NCI-H1092 (cell line): ENCODE data around the gene OR2L8.
"Not testable (repeated sequence)": the region's sequence is repeated elsewhere in the genome, so short reads cannot be mapped to it uniquely, and the experiment has no call there.

Experiments
- DNase-seq: peaks from one replicate; lab custom pipeline; 2025; lab: John Stamatoyannopoulos, UW

OR2L8 gene, protein sequence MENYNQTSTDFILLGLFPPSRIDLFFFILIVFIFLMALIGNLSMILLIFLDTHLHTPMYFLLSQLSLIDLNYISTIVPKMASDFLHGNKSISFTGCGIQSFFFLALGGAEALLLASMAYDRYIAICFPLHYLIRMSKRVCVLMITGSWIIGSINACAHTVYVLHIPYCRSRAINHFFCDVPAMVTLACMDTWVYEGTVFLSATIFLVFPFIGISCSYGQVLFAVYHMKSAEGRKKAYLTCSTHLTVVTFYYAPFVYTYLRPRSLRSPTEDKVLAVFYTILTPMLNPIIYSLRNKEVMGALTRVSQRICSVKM

DNA sequence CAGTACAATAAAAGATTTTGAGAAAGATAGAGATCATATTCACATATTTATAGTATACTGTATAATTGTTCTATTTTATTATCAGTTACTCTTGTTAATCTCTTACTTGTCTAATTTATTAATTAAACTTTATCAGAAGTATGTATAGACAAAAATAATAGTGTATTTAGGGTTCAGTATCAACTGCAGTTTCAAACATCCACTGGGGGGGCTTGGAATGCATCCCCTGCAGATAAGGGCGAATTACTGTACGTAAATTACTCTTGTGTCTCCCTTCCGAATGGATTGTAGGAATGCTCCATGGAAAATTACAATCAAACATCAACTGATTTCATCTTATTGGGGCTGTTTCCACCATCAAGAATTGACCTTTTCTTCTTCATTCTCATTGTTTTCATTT is at the start of gene OR2L8:
Gene OR2L8, plus strand, starts transcription at position 301 of the 400 bp plus-strand sequence. Its CDS starts 0 bp downstream, at position 301.
- no peak for DNase-seq

DNA sequence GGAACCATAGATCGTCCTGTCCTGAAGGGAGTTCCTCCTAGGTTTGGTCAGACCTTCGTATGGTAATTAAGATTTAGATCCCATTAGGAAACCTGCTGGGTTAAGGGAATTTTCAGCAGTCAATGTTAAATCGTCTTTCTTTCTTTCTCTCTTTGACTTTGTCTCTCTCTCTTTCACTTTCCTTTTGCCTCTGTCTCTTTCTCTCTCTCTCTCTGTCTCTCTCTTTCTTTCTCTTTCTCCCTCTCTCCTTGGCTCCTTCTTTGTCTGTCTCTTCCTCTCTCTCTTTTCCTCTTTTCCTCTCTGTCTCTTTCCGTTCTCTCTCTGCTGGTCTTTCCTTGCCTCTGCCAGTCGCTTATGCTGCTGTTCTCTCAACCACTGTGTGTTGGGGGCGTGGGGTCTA is 44.5 kb upstream of the OR2L8 start:
- no peak for DNase-seq

DNA sequence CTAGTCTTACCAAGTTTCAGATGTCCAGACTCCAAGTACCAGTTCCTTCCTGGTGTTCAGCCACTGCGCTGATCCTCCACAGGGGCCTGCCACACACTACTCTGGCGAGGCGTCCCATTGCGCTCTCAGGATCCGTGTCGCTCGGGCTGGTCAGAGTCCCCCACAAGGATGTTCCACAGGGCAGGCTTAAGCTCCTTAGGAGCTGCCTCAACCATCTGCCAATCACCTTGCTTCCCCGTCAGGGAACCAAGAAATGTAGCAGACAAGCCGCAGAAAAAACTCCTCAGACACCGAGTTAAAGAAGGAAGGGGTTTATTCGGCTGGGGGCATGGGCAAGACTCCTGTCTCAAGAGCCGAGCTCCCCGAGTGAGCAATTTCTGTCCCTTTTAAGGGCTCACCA is 43.5 kb upstream of the OR2L8 start:
- DNase-seq = no peak

DNA sequence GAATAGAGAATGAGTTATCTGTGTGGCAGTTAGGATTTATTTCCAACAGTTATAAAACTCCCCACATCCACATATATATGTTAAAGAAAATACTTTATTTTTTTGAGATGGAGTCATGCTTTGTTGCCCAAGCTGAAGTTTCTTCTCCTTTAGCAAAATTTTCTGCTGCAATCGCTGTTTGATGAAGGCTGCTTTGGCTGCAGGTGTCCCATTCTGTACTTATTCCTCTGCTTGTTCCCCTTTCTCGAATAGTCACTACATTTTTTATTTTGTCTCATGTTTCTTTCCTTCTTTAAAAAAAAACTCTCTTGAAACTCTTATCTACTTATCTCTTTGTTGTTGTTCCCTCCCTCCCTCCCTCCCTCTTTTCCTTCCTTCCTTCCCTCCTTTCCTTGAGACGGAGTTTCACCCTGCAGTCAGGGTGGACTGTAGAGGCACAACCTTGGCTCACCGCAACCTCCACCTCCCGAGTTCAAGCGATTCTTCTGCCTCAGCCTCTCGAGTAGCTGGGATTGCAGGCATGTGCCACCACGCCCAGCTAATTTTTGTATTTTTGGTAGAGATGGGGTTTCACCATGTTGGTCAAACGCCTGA is 42.7 kb upstream of the OR2L8 start:
- DNase-seq = no peak

DNA sequence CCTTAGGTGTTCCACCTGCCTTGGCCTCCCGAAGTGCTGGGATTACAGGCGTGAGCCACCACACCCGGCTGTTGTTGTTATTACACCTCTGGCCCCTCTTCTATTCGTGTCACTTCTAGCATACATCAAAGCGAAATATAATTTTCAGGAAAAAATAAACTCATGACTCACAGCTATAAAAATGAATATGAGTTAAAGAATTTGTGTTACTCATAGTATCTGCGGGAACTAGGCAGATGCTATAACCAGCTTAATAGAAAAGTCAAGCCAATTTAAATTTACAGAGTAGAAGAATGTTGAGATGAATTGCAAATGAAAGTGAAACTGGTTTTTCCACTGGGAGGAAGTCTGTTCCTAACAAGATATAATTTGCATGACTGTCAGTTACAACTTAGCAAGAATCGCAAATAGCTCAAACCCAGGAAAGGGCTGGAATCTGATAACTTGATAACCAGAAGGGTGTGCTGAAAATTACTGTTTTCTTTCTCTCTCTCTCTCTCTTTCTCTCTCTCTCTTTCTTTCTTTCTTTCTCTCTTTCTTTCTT is 42.1 kb upstream of the OR2L8 start:
- DNase-seq = no peak

DNA sequence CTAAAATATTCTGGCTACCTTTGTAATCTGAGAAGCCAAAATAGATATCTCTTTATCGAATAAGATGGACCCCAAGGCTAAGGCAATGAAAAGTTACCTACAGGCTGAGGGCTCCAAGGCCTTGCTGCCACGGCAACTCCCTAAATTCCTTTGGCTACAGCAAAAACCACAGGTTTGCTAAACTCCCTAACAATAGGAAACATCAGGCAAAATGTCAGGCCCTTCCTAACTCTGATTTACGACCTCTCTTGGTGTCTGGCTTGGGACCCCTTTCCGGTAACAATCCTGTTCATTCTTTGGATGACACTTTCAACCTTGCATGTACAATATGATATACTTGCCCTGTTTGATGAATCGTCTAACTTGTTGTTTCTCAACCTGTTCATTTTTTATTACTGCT is 39.9 kb upstream of the OR2L8 start:
- no peak for DNase-seq

DNA sequence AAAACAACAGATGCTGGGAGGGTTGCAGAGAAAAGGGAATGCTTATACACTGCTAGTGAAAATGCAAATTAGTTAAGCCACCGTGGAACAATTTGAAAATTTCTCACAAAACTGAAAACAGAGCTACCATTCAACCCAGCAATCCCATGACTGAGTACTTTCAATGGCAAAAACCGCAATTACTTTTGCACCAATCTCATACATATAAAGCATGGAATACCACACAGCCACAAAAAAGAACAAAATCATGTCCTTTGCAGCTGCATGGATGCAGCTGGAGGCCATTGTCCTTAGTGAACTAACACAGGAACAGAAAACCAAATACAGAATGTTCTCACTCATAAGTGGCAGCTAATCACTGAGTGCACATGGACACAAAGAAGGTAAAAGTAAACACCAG is 34.9 kb upstream of the OR2L8 start:
- DNase-seq = no peak

DNA sequence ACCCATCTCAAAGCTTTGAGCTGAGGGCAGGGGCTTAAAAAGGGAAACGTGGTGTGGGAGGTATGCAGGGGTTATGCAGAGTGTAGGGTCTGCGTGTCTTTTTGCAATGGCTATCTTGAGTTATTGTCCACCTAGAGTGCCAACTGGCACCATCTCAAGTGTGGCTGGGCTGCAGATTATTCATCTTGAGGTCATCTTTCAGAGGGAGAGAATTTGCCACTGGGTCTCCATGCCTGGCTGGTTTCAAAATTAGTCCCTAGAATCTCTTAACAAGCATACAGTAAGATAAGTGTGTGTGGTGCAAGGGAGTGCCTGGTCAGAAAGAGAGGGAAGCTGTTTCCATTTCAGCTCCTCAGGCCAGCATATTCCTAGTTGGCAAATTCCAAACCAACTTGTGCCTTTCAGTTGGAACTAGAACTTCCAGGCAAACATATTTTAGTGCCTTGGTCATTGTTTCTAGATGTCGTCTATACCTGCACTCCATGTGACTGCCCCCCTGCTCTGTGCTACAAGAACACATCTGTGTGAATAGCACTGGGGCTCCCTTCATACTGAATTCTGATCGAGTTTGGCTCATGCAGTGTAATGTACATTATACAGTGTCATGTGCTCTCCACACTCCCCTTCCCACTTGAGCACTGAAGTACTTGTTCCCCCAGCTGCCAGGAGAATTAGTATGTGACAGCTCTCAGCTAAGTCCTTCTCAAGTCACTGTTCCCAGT is 33.6 kb upstream of the OR2L8 start:
- no peak for DNase-seq

DNA sequence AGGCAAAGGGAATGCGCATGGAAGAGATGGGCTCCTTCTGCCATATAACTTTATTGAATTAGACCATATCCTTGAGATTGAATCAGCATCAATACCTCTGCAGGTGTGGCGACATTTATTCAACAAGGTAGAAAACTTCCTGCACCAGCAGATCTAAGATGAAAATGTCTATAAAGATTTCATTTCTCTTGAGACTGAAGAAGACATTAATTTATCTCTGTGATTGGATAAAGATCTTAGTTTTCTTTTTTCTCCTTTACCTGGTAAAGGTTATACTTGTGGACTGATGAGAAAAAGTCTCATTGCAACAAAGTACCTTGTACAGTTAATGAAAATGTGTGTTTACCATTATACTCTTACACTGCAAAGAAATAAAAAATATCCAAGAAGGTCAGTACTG is 28.7 kb upstream of the OR2L8 start, which contains the start of gene OR2T8:
Gene OR2T8, plus strand, starts transcription at position 301 of the 400 bp plus-strand sequence. CDS start 766 bp downstream, outside the sequence.
- DNase-seq = no peak

DNA sequence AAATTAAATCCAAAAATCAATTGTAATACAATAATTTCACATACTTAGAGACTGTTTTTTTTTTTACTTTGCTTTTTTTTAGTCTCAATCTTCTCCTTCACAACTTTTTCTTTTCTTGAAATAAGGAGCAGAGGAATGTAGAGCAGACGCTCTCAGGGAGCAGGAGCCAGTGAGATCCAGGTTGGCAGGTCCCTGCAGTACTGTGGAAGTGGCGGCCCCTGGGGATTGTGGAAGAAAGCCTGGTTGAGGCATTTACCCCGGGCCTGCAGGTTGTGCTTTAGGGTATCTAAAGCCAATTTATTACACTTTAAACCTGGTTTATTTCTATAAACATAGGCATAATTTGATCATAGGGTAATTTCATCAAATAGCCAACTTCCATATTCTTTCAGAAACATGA is 24.7 kb upstream of the OR2L8 start:
- DNase-seq = no peak

DNA sequence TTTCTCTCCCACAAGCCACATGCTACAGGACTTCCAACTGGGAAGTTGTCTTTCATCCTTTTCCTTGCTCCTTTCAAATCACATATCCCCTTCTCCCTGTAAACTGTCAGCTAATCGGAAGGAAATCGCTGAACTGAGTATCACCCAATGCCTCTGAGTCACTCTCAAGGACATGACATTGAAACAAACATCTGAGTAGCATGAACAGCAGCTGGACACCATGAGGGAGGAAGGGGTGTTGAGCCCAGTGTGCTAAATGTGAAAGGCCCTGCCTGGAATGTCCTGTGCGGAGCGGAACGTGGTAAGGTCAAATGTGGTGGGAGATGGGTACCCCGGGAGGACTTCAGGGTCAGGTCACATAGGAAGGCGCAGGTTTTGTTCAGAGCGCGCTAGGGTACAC is 23.8 kb upstream of the OR2L8 start, which contains the start of gene OR2AJ1:
Gene OR2AJ1, plus strand, starts transcription at position 22 of the 400 bp plus-strand sequence. CDS start 8,880 bp downstream, outside the sequence.
- no peak for DNase-seq

DNA sequence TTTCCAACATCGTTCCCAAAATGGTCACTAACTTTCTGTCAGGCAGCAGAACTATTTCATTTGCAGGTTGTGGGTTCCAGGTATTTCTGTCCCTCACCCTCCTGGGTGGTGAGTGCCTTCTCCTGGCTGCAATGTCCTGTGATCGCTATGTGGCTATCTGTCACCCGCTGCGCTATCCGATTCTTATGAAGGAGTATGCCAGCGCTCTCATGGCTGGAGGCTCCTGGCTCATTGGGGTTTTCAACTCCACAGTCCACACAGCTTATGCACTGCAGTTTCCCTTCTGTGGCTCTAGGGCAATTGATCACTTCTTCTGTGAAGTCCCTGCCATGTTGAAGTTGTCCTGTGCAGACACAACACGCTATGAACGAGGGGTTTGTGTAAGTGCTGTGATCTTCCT is 14.7 kb upstream of the OR2L8 start:
- DNase-seq = no peak

DNA sequence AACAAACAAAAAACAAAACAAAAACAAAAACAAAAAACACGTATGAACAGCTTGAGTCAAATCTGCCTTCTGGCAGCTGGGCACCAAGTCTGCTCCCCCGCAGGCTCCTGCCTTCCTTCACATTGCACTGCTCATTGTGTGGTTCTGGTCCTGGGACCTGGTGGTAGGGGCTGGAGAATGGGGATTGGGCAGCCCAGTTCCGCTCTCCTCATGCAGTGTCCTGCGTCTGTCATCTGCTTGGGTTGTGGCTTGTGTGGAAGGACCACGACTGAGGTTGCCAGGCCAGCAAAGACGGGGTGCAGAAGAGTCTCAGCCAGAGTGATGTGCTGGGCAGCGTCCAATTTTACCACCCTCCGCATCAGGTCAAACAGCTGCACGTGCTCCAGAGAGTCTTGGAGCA is 12.9 kb upstream of the OR2L8 start:
- DNase-seq = no peak

DNA sequence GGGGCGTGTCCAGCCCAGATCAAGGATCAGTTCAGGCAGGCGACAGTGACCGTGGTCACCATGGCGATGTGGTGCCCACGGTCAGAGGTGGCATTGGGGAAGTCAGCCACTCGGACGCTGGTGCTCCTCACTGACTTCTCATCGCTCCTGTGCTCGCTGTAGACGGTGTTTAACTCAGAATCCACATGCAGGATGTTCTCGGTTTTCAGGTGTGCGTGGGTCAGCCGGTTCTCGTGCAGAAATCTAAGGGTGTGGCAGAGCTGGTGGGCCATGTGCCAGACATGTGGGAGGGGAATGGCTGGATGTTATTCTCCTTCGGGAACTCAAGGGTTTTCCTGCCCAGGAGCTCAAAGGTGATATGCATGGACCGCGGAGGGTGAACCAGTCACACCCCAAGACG is 12.2 kb upstream of the OR2L8 start:
- DNase-seq = no peak

DNA sequence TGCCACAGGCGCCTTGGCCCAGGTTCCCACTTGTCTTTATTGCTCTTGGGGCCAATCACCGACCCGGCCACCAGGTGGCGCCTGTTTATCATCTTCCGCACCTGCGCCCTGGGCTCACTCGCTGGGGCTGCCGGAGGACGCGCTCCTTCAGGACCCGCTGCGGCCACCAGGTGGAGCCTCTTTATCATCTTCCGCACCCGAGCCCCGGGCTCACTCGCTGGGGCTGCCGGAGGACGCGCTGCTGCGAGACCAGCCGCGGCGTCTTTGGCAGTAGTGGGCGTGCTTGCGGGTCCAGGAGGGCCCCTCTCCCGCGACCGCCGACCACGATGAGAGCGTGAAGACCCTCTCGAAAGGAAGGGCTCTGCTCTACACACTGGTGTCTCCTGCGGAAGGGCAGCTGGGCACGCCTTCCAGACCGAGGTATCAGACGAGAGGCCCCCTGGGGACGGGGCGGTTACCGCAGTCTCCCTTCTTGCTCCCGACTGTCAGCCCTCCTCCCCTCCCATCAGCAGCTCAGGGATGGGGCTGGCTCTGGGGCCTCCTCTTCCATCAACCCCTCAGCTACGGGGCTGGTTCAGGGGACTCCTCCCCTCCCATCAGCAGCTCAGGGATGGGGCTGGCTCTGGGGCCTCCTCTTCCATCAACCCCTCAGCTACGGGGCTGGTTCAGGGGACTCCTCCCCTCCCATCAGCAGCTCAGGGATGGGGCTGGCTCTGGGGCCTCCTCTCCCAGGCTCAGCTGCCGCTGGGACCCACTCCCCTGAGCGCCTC is 11.5 kb upstream of the OR2L8 start:
- DNase-seq = not testable (repeated sequence)

DNA sequence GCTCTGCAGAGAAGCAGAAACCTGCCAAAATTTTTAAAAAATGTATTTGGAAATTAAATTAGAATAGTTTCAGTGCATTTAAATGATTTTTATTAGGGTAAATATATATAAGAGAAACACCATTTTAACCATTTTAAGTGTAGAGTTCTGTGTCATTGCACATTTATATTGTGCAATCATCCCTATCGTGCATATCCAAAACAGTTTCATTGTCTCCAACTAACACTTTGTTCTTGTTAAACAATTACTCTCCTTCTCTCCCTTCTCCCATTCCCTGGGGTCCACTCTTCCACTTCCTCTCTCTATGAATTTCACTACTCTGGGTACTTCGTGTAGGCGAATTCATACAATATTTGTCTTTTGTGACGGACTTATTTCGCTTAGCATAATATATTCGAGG is 6.0 kb upstream of the OR2L8 start:
- no peak for DNase-seq

DNA sequence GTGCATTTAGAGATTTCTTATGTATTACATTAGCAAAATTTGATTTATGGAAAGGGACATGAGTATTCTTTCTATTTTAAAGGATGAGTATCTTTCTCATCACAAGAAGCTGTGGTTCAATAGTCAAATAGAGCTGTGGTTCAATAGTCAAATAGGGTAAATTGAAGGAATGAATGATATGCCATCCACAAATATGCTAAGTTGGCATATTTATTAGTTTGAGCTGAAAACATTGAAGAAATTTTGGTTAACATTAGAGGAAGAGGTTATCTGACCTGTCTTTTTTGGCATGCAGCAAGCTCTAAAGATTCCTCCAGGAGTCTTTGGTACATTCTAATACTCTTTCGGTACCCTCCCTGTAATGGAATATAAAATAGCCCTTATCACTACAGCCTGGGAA is 4.8 kb downstream of the OR2L8 start:
- DNase-seq = no peak

DNA sequence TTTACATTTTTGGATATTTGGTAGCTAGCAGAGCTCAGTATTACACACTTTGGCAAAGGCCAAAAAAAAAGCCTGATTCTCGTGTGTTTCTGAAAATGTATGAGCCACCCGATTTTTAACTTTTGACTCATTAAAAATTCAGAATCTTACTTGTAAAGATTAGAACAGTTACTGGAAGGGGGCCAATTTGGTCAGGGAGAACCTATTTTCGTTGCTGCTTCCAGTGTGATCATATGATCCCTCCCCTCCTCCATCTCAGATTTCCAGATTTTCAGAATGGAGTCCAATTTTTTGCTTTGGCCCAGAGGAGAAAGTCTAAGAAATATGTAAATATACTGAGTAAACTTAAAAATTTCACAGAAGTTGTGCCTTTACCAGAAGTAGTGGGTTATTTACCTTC is 13.1 kb downstream of the OR2L8 start:
- DNase-seq = no peak

DNA sequence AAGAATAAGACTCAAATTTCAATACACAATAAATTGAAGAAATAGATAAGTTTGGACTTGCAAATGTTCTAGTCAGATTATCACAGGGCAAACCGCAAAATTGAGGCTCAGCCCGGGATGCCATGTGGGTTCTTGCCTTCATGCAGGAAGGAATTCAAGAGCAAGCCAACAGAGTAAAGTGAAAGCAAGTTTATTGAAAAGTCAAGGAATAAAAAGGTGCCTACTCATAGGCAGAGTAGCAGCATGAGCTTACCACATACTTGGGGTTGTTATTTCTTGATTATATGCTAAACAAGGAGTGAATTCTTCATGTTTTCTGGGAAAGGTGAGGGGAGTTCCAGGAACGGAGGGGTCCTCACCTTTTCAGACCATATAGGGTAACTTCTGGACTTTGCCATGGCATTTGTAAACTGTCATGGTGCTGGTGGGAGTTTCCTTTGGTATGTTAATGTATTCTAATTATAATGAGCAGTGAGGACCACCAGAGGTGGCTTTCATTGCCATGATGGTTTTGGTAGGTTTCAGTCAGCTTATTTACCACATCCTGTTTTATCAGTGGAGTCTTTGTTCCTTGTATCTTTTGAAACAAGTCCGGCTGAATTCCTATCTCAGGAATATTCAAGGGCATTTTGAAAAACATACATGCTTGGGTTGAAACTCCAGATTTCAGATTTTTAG is 14.4 kb downstream of the OR2L8 start:
- DNase-seq = no peak

DNA sequence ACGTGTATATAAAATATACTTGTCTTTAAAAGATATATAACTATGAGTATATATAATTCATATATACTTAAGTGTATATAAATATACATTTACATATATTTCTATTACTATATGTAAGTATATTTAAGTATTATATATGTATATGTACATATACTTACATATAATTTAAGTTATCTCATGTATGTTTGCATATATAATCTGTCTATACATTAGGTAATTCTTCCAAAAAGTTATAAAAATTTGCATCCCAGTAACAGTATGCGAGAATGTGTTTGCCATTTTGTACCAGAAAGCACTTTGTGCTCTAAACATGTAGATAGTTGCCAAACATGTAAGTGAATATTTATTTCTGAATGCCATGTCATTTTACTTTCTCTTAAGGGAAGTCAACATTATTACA is 16.3 kb downstream of the OR2L8 start, which contains the start of gene OR2AK2:
Gene OR2AK2, plus strand, starts transcription at position 301 of the 400 bp plus-strand sequence. CDS start 144 bp downstream, outside the sequence.
- DNase-seq = no peak

DNA sequence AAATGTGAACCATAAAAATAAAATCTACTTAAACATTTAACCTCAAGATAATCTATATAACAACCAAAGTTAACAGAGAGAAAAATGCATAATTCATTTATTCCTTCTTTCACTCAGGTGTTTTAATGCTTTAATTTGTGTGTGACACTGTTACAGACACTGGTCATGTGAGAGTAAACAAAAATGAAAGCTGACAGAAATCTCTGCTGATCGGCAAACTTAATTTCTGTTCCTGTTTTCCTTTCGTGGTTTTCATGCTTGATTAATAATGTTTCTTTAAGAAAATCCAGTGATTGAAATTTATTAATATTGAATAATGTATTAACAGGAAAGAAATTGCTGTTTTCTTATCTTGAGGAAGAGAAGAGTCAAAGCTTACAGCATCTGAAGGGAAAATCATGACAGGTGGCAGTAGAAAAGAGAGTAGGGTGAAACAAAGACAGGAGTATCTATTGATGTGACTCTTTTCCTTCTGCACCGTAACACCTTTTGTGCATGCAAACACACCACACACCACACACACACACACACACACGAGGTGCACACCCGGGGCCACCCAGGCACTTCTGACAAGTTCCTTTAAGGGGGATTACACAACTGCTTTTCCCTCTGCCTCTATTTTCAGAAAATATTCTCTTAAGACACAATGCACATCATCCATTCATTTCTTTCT is 18.0 kb downstream of the OR2L8 start:
- no peak for DNase-seq
